NT2/D1 (cell line): Measurements from ENCODE around the gene TMEM209.
"Not testable (repeated sequence)": the region's sequence is repeated elsewhere in the genome, so short reads cannot be mapped to it uniquely, and the experiment has no call there.

Experiments used
- DNase-seq: peaks from one replicate; pipeline ENCODE4 v3.0.0-alpha.2; 2011; ENCODE audit warnings: low read depth, low spot score
- H3K27me3 ChIP-seq: 2 replicates; pipeline ENCODE4 v1.6.0; 2011; ENCODE audit warnings: mild to moderate bottlenecking; ENCODE audit not compliant: insufficient read length, insufficient read depth
- H3K36me3 ChIP-seq: 2 replicates; pipeline ENCODE4 v1.6.1; 2011; ENCODE audit warnings: mild to moderate bottlenecking, low read length, mixed read lengths; ENCODE audit not compliant: insufficient read depth, insufficient read length
- H3K4me1 ChIP-seq: 2 replicates; pipeline ENCODE4 v1.5.1; 2011; ENCODE audit not compliant: insufficient read depth, insufficient read length
- H3K4me3 ChIP-seq: 2 replicates; pipeline ENCODE4 v1.5.1; 2011; ENCODE audit warnings: low read depth; ENCODE audit not compliant: insufficient read length
- H3K9ac ChIP-seq: 2 replicates; pipeline ENCODE4 v1.6.0; 2011; ENCODE audit warnings: low read depth; ENCODE audit not compliant: insufficient read length
- H3K9me3 ChIP-seq: 2 replicates; pipeline ENCODE4 v1.5.1; 2011; ENCODE audit warnings: mild to moderate bottlenecking, low read length; ENCODE audit not compliant: insufficient read depth
- SUZ12 ChIP-seq: IDR thresholded peaks from 2 replicates; pipeline ENCODE4 v1.6.1; 2011; ENCODE audit not compliant: insufficient read length, insufficient read depth; ENCODE audit errors: extremely low read depth
- YY1 ChIP-seq: IDR thresholded peaks from 2 replicates; pipeline ENCODE4 v1.6.1; 2011; ENCODE audit not compliant: insufficient read length, insufficient read depth
- ZNF274 ChIP-seq: IDR thresholded peaks from 2 replicates; pipeline ENCODE4 v1.6.1; 2011; ENCODE audit warnings: mild to moderate bottlenecking, low read depth, low read length

The TMEM209 gene

GRCh38 chr7:130201796-130202195 lies 3.4 kb downstream of the TMEM209 start:
- DNase-seq, result no peak
- Histone ChIP-seq H3K4me1 (no peaks in the 10 kb centered on the region), H3K4me3 (no peak overlapping the region), H3K9ac (no peak overlapping the region), H3K36me3 (peaks cover 61% of the 10 kb centered on the region), H3K27me3 (no peaks in the 10 kb centered on the region), H3K9me3 (no peaks in the 10 kb centered on the region)
- no peak for TF ChIP-seq ZNF274
- no peak for TF ChIP-seq SUZ12
- TF ChIP-seq YY1, result no peak

- DNase-seq, result no peak
- Histone ChIP-seq H3K4me3 (no peak overlapping the region), H3K36me3 (peaks cover 69% of the 10 kb centered on the region), H3K4me1 (no peaks in the 10 kb centered on the region), H3K27me3 (no peaks in the 10 kb centered on the region), H3K9ac (no peak overlapping the region), H3K9me3 (no peaks in the 10 kb centered on the region)
- no peak for TF ChIP-seq ZNF274
- no peak for TF ChIP-seq SUZ12
- no peak for TF ChIP-seq YY1
These were observed 8.1 kb downstream of the TMEM209 start for GRCh38 chr7:130197094-130197493.

GRCh38 chr7:130196476-130196875 lies 8.7 kb downstream of the TMEM209 start:
- no peaks in the 10 kb centered on the region for H3K27me3 ChIP-seq
- no peak overlapping the region for H3K9ac ChIP-seq
- H3K9me3 ChIP-seq, result no peaks in the 10 kb centered on the region
- no peaks in the 10 kb centered on the region for H3K4me1 ChIP-seq
- no peak for DNase-seq
- peaks cover 65% of the 10 kb centered on the region for H3K36me3 ChIP-seq
- H3K4me3 ChIP-seq, result no peak overlapping the region
- TF ChIP-seq ZNF274 (no peak), YY1 (no peak), SUZ12 (no peak)

- TF ChIP-seq ZNF274, result no peak
- TF ChIP-seq SUZ12, result no peak
- TF ChIP-seq YY1, result no peak
- DNase-seq, result no peak
- Histone ChIP-seq H3K4me3 (no peak overlapping the region), H3K4me1 (no peaks in the 10 kb centered on the region), H3K27me3 (no peaks in the 10 kb centered on the region), H3K9me3 (no peaks in the 10 kb centered on the region), H3K36me3 (peaks cover 58% of the 10 kb centered on the region), H3K9ac (no peak overlapping the region)
These were observed 9.8 kb downstream of the TMEM209 start for GRCh38 chr7:130195396-130195795.

- H3K9me3 ChIP-seq, result no peaks in the 10 kb centered on the region
- no peaks in the 10 kb centered on the region for H3K4me1 ChIP-seq
- H3K36me3 ChIP-seq, result peaks cover 34% of the 10 kb centered on the region
- TF ChIP-seq SUZ12 (no peak), ZNF274 (no peak), YY1 (no peak)
- H3K27me3 ChIP-seq, result no peaks in the 10 kb centered on the region
- DNase-seq, result no peak
- no peak overlapping the region for H3K9ac ChIP-seq
- no peak overlapping the region for H3K4me3 ChIP-seq
These were observed 13.4 kb downstream of the TMEM209 start for GRCh38 chr7:130191791-130192190.

- DNase-seq, result no peak
- Histone ChIP-seq H3K9ac (no peak overlapping the region), H3K4me1 (no peaks in the 10 kb centered on the region), H3K4me3 (no peak overlapping the region), H3K9me3 (no peaks in the 10 kb centered on the region), H3K27me3 (no peaks in the 10 kb centered on the region), H3K36me3 (peaks cover 24% of the 10 kb centered on the region)
- no peak for TF ChIP-seq YY1
- TF ChIP-seq SUZ12, result no peak
- no peak for TF ChIP-seq ZNF274
These were observed 15.9 kb downstream of the TMEM209 start for GRCh38 chr7:130189343-130189742.

GRCh38 chr7:130187360-130187759 lies 17.8 kb downstream of the TMEM209 start:
- DNase-seq, result no peak
- Histone ChIP-seq H3K9ac (no peak overlapping the region), H3K27me3 (no peaks in the 10 kb centered on the region), H3K9me3 (no peaks in the 10 kb centered on the region), H3K4me1 (no peaks in the 10 kb centered on the region), H3K36me3 (peaks cover 26% of the 10 kb centered on the region), H3K4me3 (no peak overlapping the region)
- no peak for TF ChIP-seq ZNF274
- no peak for TF ChIP-seq YY1
- TF ChIP-seq SUZ12, result no peak

GRCh38 chr7:130184349-130184748 lies 20.9 kb downstream of the TMEM209 start:
- H3K9ac ChIP-seq, H3K9me3 ChIP-seq, H3K4me3 ChIP-seq, H3K27me3 ChIP-seq, H3K4me1 ChIP-seq, DNase-seq: not testable (repeated sequence)
- peaks cover 40% of the 10 kb centered on the region for H3K36me3 ChIP-seq
